GM21390 (cell line): Measurements from ENCODE around the gene LIMK2.

Experiments
- ATAC-seq: cut with Tn5 transposase; IDR thresholded peaks from one replicate; pipeline ENCODE4 v1.9.1; 2021; ENCODE audit not compliant: unreplicated experiment

The LIMK2 gene

GRCh38 chr22:31271026-31271425 lies 58.9 kb downstream of the LIMK2 start:
- ATAC-seq, result no peak

GRCh38 chr22:31271485-31271884 lies 59.4 kb downstream of the LIMK2 start:
- ATAC-seq, result no peak

- no peak for ATAC-seq
These were observed 60.7 kb downstream of the LIMK2 start for GRCh38 chr22:31272522-31273446.

- no peak for ATAC-seq
These were observed 61.9 kb downstream of the LIMK2 start for GRCh38 chr22:31274017-31274416.

GRCh38 chr22:31275018-31275417 lies 62.9 kb downstream of the LIMK2 start:
- no peak for ATAC-seq

- no peak for ATAC-seq
These were observed 63.5 kb downstream of the LIMK2 start for GRCh38 chr22:31275576-31275975.

GRCh38 chr22:31276426-31277167 lies 64.5 kb downstream of the LIMK2 start:
- ATAC-seq, result no peak

GRCh38 chr22:31277741-31278140 lies 65.6 kb downstream of the LIMK2 start:
- no peak for ATAC-seq

- no peak for ATAC-seq
These were observed 66.1 kb downstream of the LIMK2 start for GRCh38 chr22:31278151-31278621.

- ATAC-seq, result no peak
These were observed 66.7 kb downstream of the LIMK2 start for GRCh38 chr22:31278626-31279326.

- no peak for ATAC-seq
These were observed 67.2 kb downstream of the LIMK2 start for GRCh38 chr22:31279327-31279669.

- ATAC-seq, result no peak
These were observed 67.9 kb downstream of the LIMK2 start for GRCh38 chr22:31279821-31280505.

- no peak for ATAC-seq
These were observed 69.6 kb downstream of the LIMK2 start for GRCh38 chr22:31281733-31282132.

- no peak for ATAC-seq
These were observed 70.8 kb downstream of the LIMK2 start for GRCh38 chr22:31282748-31283468.

- ATAC-seq, result no peak
These were observed 72.4 kb downstream of the LIMK2 start for GRCh38 chr22:31284281-31285155.

GRCh38 chr22:31286360-31287255 lies 74.5 kb downstream of the LIMK2 start:
- ATAC-seq, result no peak

- no peak for ATAC-seq
These were observed 75.9 kb downstream of the LIMK2 start for GRCh38 chr22:31287818-31288495.
